Upper lobe of left lung (tissue), 6 donors: Measurements from ENCODE around the gene CDK4. TPM values are rescaled to one million over a fixed set of nuclear protein-coding genes. Genes with fewer than 3 reads are reported as not detected.
A peak's percentile ranks its signal among the peaks of the same experiment; 100 is the strongest.

Experiments
- ATAC-seq, 2 donors: fragments of 200-7000 bp; cut with Tn5 transposase; one replicate each; pipeline ENCODE4 v1.9.1; 2022; ENCODE audit warnings: mild to moderate bottlenecking in 2 of 2, moderate library complexity in 2 of 2; ENCODE audit not compliant: low FRiP score in 2 of 2
- DNase-seq, 2 donors: peaks; one replicate each; pipeline ENCODE4 v3.0.0-alpha.2; 2019 to 2020
- H3K27ac ChIP-seq, 4 donors: fragments of 200-600 bp; sonication (generic); one replicate each; pipeline ENCODE4 v1.5.1; 2016 to 2019
- H3K27me3 ChIP-seq, 4 donors: fragments of 200-600 bp; sonication (generic); one replicate each; pipeline ENCODE4 v1.5.1; 2017 to 2019
- H3K36me3 ChIP-seq, 4 donors: fragments of 200-600 bp; sonication (generic); one replicate each; pipeline ENCODE4 v1.5.1; 2016 to 2019
- H3K4me1 ChIP-seq, 4 donors: fragments of 200-600 bp; sonication (generic); one replicate each; pipeline ENCODE4 v1.5.1; 2018 to 2019
- H3K4me3 ChIP-seq, 4 donors: fragments of 200-600 bp; sonication (generic); one replicate each; pipeline ENCODE4 v1.5.1; 2017 to 2019; ENCODE audit warnings: mild to moderate bottlenecking in 2 of 4, moderate library complexity in 1 of 4
- H3K9me3 ChIP-seq, 4 donors: fragments of 200-600 bp; sonication (generic); one replicate each; pipeline ENCODE4 v1.5.1; 2018 to 2019
- CTCF ChIP-seq, 6 experiments: fragments of 450-650 bp in 4 of 6; fragments of 200-600 bp in 2 of 6; sonication (generic) in 2 of 6; IDR thresholded peaks; one replicate each; pipeline ENCODE4 v1.5.1; 2016 to 2019; ENCODE audit warnings: antibody characterized with exemption in 6 of 6
- EP300 ChIP-seq, 4 donors: sonication (generic); formaldehyde crosslinking; IDR thresholded peaks; one replicate each; pipeline ENCODE4 v1.5.1; 2017; ENCODE audit warnings: antibody characterized with exemption in 4 of 4, control low read depth in 2 of 4
- POLR2A ChIP-seq, 4 donors: fragments of 450-650 bp; IDR thresholded peaks; one replicate each; pipeline ENCODE4 v1.5.1; 2016 to 2017; ENCODE audit warnings: antibody characterized with exemption in 4 of 4, mild to moderate bottlenecking in 2 of 4
- POLR2AphosphoS5 ChIP-seq, 2 donors: sonication (generic); formaldehyde crosslinking; IDR thresholded peaks; one replicate each; pipeline ENCODE4 v1.5.1; 2017; ENCODE audit warnings: antibody characterized with exemption in 2 of 2
- WGBS, 2 donors: methylation state at CpG; one replicate each; pipeline ENCODE4 v1.1.5; 2017 to 2018; 5-methylcytosine and 5-hydroxymethylcytosine counted together
- total RNA-seq, 6 donors: library from RNA; depleted of rRNA in 4 of 6; stranded (reverse); fragments of >200 nt in 4 of 6; gene quantifications; one replicate each; pipeline versions ENCODE4 v1.1.0 to v1.2.1, GENCODE V29; 2016 to 2021
- donor health status: DM: no; HTN: no; CAD: no; lungs with moderate emphysema.
- donor health status: DM: no; HTN: yes; CAD: no; lungs with severe emphysema.

The CDK4 gene
- total RNA-seq = 100 to 1,000 TPM in 2 of 6 donors, 10 to 100 TPM in 4; 38.5 to 109 (median 62.5) TPM

DNA sequence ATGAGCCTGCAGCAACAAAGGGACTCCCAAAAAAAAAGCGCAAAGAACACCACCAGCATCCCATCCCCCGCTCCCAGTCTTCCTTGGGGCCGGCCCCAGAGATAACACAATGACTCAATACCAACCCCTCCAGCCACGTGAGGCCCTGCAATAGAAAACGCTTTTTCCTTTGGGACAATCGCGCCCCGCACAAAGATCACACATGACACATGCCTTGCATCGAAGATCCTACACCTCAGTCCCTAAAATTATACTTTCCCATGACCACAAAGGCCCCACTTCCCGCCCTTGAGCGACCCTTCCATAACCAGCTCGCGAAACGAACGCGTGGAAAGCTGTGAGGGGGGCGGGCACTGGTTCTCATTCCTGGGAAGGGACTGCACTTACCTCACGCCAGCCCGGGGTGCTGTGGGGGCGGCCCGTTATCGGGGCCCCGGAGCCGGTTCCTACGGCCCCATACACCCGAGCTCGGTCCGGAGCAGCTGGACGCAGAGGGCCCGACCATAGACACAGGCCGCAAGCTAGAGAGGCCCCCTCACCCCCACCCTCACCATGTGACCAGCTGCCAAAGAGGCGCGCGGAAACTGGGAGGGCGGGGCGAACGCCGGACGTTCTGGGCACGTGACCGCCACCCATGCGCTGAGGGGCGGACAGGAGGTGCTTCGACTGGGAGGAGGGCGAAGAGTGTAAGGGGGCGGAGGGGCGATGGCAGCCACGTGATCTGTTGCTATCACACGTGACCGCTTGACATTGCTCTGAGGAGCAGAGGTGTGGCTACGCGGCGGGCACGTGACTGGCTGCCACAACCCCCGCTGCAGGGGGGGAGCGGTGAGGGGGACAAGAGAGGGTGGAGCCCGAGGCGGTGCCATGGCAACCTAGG, at the start of gene CDK4:
Gene CDK4 (minus strand): TSS at position 523 of the 880 bp plus-strand sequence. CDS start 593 bp downstream, outside the sequence.
- TF ChIP-seq CTCF (IDR thresholded peaks at IDR 0.05) (peak in 3 of 6 experiments; percentile 4 to 44 (median 25)), POLR2A (IDR thresholded peaks at IDR 0.05) (peak in 3 of 4 donors; percentile 37 to 84 (median 75)), POLR2AphosphoS5 (IDR thresholded peaks at IDR 0.05) (peak; percentile 90 to 92), EP300 (IDR thresholded peaks at IDR 0.05) (peak in 1 of 4 donors; percentile 95)
- Histone ChIP-seq H3K9me3 (no peaks in the 10 kb centered on the region), H3K4me1 (peaks cover 22 to 53% (median 47%) of the 10 kb centered on the region in 4 donors), H3K27me3 (no peaks in the 10 kb centered on the region), H3K27ac (peak within 1 kb of the TSS; percentile 80 to 94 (median 88)), H3K4me3 (peak within 1 kb of the TSS; percentile 4 to 82 (median 70)), H3K36me3 (peaks cover 9 to 35% (median 28%) of the 10 kb centered on the region in 4 donors)
- DNase-seq (peak; percentile 99 to 100), ATAC-seq (peak; percentile 95)
- WGBS, 2 donors = 0 to 1% methylated on average over 15 to 55 of the region's 58 CpGs

DNA sequence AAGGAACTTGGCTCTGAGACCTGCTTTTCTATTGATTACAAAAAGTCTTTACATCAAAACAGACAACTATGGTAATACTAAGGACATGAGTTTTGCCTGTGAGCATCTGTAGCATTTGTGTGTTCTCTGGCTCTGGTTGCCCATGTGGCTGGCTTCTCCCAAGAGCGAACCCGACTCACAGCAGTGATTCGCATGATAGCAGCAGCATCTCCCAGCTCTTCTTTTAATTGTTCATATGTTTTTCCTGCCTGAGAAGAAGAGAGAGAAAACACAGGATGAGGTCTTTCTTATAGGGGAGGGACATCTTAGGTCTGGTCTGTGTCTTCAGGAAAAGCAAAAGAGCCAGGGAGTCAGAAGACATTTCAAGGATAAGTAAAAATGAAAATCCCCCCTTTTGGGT, 48.9 kb upstream of the CDK4 start:
- peaks cover 0 to 21% (median 9%) of the 10 kb centered on the region in 4 donors for H3K4me1 ChIP-seq
- no peaks in the 10 kb centered on the region for H3K9me3 ChIP-seq
- H3K27ac ChIP-seq = no peak overlapping the region
- TF ChIP-seq POLR2A (IDR thresholded peaks at IDR 0.05) = no peak
- TF ChIP-seq EP300 (IDR thresholded peaks at IDR 0.05) = no peak
- no peak for TF ChIP-seq CTCF (IDR thresholded peaks at IDR 0.05)
- no peak for TF ChIP-seq POLR2AphosphoS5 (IDR thresholded peaks at IDR 0.05)
- H3K4me3 ChIP-seq = no peak overlapping the region
- DNase-seq = no peak
- peaks cover 8 to 83% (median 71%) of the 10 kb centered on the region in 4 donors for H3K36me3 ChIP-seq
- WGBS, 2 donors = 96 to 100% methylated on average over 3 of the region's 3 CpGs
- H3K27me3 ChIP-seq = no peaks in the 10 kb centered on the region
- no peak for ATAC-seq

- Histone ChIP-seq H3K36me3 (peaks cover 8 to 97% (median 70%) of the 10 kb centered on the region in 4 donors), H3K27ac (peak overlapping the region in 2 of 4 donors; percentile 16 to 43), H3K27me3 (no peaks in the 10 kb centered on the region), H3K9me3 (no peaks in the 10 kb centered on the region), H3K4me3 (no peak overlapping the region), H3K4me1 (peaks cover 0 to 18% (median 8%) of the 10 kb centered on the region in 4 donors)
- 71 to 88% methylated on average over 1 of the region's 1 CpG for WGBS, 2 donors
- peak in 2 of 4 donors; percentile 3 to 27 for TF ChIP-seq EP300 (IDR thresholded peaks at IDR 0.05)
- TF ChIP-seq POLR2A (IDR thresholded peaks at IDR 0.05) = no peak
- TF ChIP-seq POLR2AphosphoS5 (IDR thresholded peaks at IDR 0.05) = no peak
- TF ChIP-seq CTCF (IDR thresholded peaks at IDR 0.05) = no peak
- no peak for DNase-seq
- ATAC-seq = no peak
Observed at GRCh38 chr12:57797933-57798332, 45.8 kb upstream of the CDK4 start.

DNA sequence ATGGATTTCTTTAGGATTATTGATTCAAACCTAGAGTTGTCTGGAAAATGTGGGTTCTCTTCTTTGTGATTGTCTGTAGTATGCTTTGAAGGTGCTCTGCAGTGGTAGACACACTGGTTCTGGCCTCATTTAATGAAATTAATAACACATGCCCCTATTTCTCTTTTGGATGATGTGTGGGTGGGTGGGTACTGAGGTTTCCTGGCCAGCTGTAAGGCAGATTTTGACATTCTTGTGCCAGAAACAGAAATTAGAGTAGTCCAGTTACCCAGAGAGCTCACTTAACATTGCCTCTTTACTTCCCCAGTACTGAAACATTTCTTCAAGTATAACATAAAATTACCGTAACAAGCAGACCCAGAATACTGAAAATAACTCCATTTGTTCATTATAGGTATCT, 44.9 kb upstream of the CDK4 start:
- no peak for TF ChIP-seq POLR2AphosphoS5 (IDR thresholded peaks at IDR 0.05)
- TF ChIP-seq POLR2A (IDR thresholded peaks at IDR 0.05) = no peak
- TF ChIP-seq EP300 (IDR thresholded peaks at IDR 0.05) = no peak
- TF ChIP-seq CTCF (IDR thresholded peaks at IDR 0.05) = no peak
- Histone ChIP-seq H3K36me3 (peaks cover 8 to 96% (median 66%) of the 10 kb centered on the region in 4 donors), H3K4me1 (peaks cover 0 to 18% (median 8%) of the 10 kb centered on the region in 4 donors), H3K4me3 (no peak overlapping the region), H3K27me3 (no peaks in the 10 kb centered on the region), H3K9me3 (no peaks in the 10 kb centered on the region), H3K27ac (peak overlapping the region in 1 of 4 donors; percentile 7)
- WGBS, 2 donors = 93 to 100% methylated on average over 1 of the region's 1 CpG
- no peak for DNase-seq
- no peak for ATAC-seq
